LNCAP (cell line): Measurements from ENCODE around the gene MKRN1.

Experiments
- CTCF ChIP-seq: fragments of 450-650 bp; IDR thresholded peaks from 2 replicates; pipeline ENCODE4 v1.5.1; 2017; ENCODE audit warnings: mild to moderate bottlenecking

Gene MKRN1

GRCh38 chr7:140417456-140418155 is 61.7 kb downstream of the MKRN1 start:
- TF ChIP-seq CTCF, result no peak

DNA sequence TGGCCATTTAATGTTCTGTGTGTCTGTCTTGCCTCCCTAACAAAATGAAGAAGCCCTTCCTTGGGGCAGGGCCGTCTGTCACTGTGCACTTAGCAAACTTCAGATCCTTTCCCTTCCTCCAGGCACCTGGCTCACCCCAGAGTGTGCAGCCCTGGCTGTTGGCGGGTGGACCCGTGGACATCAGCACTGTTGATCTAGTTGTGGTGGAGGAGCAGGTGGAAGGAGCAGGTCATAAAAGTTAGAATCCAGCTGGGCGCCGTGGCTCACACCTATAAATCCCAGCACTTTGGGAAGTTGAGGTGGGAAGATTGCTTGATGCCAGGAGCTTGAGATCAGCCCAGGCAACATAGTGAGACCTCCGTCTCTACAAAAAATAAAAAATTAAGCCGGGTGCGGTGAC is 62.7 kb downstream of the MKRN1 start:
- TF ChIP-seq CTCF, result no peak

DNA sequence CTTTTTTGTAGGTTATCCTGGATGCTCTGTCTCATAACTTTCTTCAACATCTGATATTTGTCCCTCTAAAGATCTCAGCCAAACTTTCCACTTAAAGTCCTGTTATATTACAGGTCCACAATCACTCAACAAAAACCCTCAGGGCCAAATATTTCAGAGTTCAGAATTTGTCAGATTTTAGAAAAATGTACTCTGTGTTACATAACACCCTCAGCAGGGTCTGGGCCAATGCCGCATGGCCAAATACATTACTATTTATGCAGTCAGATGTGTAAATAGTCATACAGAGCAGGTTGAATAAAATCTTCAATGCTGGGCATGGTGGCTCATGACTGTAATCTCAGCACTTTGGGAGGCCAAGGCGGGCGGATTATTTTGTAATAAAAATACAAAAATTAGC is 63.9 kb downstream of the MKRN1 start:
- TF ChIP-seq CTCF, result no peak

- no peak for TF ChIP-seq CTCF
Observed at GRCh38 chr7:140404565-140405065, 74.7 kb downstream of the MKRN1 start.

DNA sequence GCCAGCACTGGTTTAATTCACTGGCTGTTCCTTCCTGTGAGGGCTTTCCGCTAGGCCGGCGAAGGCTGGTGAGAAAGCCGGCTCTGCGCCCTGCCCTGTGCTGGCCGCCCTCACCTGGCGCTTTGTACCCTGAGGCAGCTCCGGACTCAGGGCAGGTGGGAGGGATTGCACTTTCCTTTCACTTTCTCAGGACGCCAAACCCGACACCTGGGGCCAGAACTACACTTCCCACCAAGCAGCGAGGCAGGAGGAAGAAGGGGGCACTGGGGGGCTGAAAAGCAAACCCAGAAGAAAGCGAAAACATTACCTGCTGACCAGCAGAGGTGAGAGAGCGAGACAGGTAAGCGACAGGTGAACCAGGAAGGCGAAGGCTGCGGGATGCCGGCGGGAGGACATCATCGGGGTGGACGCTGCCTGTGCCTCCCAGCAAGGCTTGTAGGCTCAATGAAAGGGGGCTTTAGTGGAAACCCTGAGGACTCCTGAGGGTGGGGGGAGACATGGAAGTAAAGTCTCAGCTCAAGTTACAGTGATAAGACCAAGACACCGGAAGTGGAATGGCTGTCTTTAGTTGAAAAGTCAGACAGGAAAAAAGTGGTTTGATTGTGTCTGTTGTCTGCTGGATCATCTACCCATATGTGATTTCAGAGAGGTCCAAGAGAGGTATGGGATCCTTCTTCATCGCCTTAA is 75.3 kb downstream of the MKRN1 start, which contains the start of gene RAB19:
TSS of gene RAB19 (plus strand) at position 181 of the 687 bp plus-strand sequence. CDS start 3,589 bp downstream, outside the sequence.
- TF ChIP-seq CTCF, result no peak
